Testis (tissue), 2 donors: ENCODE results near the gene SLC29A1.

Experiments
- CTCF ChIP-seq, 3 experiments: fragments of 450-650 bp in 2 of 3; fragments of 200-600 bp in 1 of 3; sonication (generic) in 1 of 3; IDR thresholded peaks; one replicate each; pipeline ENCODE4 v1.5.1; 2016 to 2019; ENCODE audit warnings: antibody characterized with exemption in 3 of 3, mild to moderate bottlenecking in 2 of 3, moderate library complexity in 1 of 3
- POLR2A ChIP-seq: fragments of 450-650 bp; IDR thresholded peaks from one replicate; pipeline ENCODE4 v1.6.1; 2017; ENCODE audit warnings: antibody characterized with exemption, mild to moderate bottlenecking, moderate library complexity

GRCh38 chr6:44245912-44246662 is 22.7 kb downstream of the SLC29A1 start:
- TF ChIP-seq CTCF (IDR thresholded peaks at IDR 0.05) (peak in 1 of 3 experiments; percentile 21), POLR2A (no peak)
